MM.1S (cell line): Measurements from ENCODE around the gene GDF2.

ENCODE experiments used
- DNase-seq: peaks from one replicate; pipeline ENCODE4 v3.0.0-alpha.2; 2015
- H2AFZ ChIP-seq: fragments of 300-600 bp; sonication (generic); 2 replicates; pipeline ENCODE4 v1.6.0; 2016; ENCODE audit warnings: antibody characterized with exemption, low read length
- H3F3A ChIP-seq: fragments of 300-600 bp; sonication (generic); 2 replicates; pipeline ENCODE4 v1.6.1; 2016; ENCODE audit warnings: mild to moderate bottlenecking, antibody characterized with exemption, low read length, moderate library complexity, mixed read lengths; ENCODE audit not compliant: insufficient read depth
- H3K27ac ChIP-seq: fragments of 300-600 bp; sonication (generic); 2 replicates; pipeline ENCODE4 v1.5.1; 2016; ENCODE audit warnings: mild to moderate bottlenecking, low read length
- H3K27me3 ChIP-seq: fragments of 300-600 bp; sonication (generic); replicated peaks from 2 replicates; pipeline ENCODE4 v1.6.0; 2016; ENCODE audit warnings: low read length; ENCODE audit not compliant: insufficient read depth
- H3K36me3 ChIP-seq: fragments of 300-600 bp; sonication (generic); replicated peaks from 2 replicates; pipeline ENCODE4 v1.6.1; 2016; ENCODE audit warnings: mild to moderate bottlenecking, low read length, mixed read lengths; ENCODE audit not compliant: insufficient read depth
- H3K4me1 ChIP-seq: fragments of 300-600 bp; sonication (generic); 2 replicates; pipeline ENCODE4 v1.6.1; 2016; ENCODE audit warnings: low read length, mixed read lengths
- H3K4me2 ChIP-seq: fragments of 300-600 bp; sonication (generic); 2 replicates; pipeline ENCODE4 v1.6.0; 2016; ENCODE audit warnings: low read depth, low read length
- H3K4me3 ChIP-seq: fragments of 300-600 bp; sonication (generic); 2 replicates; pipeline ENCODE4 v1.5.1; 2016; ENCODE audit warnings: low read length, mixed read lengths
- H3K79me2 ChIP-seq: fragments of 300-600 bp; sonication (generic); 2 replicates; pipeline ENCODE4 v1.6.1; 2016; ENCODE audit warnings: mixed run types, low read length, mixed read lengths
- H3K9ac ChIP-seq: fragments of 300-600 bp; sonication (generic); 2 replicates; pipeline ENCODE4 v1.6.1; 2016; ENCODE audit warnings: low read length, mixed read lengths
- H3K9me2 ChIP-seq: fragments of 300-600 bp; sonication (generic); replicated peaks from 2 replicates; pipeline ENCODE4 v1.6.1; 2016; ENCODE audit warnings: mild to moderate bottlenecking, low read length, mixed read lengths; ENCODE audit not compliant: insufficient read depth
- H3K9me3 ChIP-seq: fragments of 300-600 bp; sonication (generic); replicated peaks from 2 replicates; pipeline ENCODE4 v1.6.1; 2016; ENCODE audit warnings: mild to moderate bottlenecking, low read length, mixed read lengths; ENCODE audit not compliant: insufficient read depth
- H4K20me1 ChIP-seq: fragments of 300-600 bp; sonication (generic); 2 replicates; pipeline ENCODE4 v1.6.1; 2016; ENCODE audit warnings: mild to moderate bottlenecking, low read length, moderate library complexity, mixed read lengths; ENCODE audit not compliant: insufficient read depth
- CTCF ChIP-seq: fragments of 300-600 bp; sonication (generic); IDR thresholded peaks from 2 replicates; pipeline ENCODE4 v1.5.1; 2016; ENCODE audit warnings: antibody characterized with exemption, low read length, mixed read lengths
- EZH2 ChIP-seq: fragments of 300-600 bp; sonication (generic); optimal IDR thresholded peaks from 2 replicates; pipeline ENCODE3; 2017; ENCODE audit warnings: low read depth, mild to moderate bottlenecking, antibody characterized with exemption, low read length, mixed read lengths
- EZH2phosphoT487 ChIP-seq: fragments of 300-600 bp; sonication (generic); IDR thresholded peaks from 2 replicates; pipeline ENCODE4 v1.6.1; 2018; ENCODE audit warnings: antibody characterized with exemption, low read length

GDF2 gene

GRCh38 chr10:47332946-47333345, 10.7 kb downstream of the GDF2 start:
- H3K9me2 ChIP-seq = no peaks in the 10 kb centered on the region
- no peak overlapping the region for H3K4me3 ChIP-seq
- no peak overlapping the region for H3K9ac ChIP-seq
- no peaks in the 10 kb centered on the region for H3K79me2 ChIP-seq
- H3K9me3 ChIP-seq = no peaks in the 10 kb centered on the region
- H3K36me3 ChIP-seq = no peaks in the 10 kb centered on the region
- no peaks in the 10 kb centered on the region for H3K27me3 ChIP-seq
- H3K4me1 ChIP-seq = no peaks in the 10 kb centered on the region
- no peak overlapping the region for H2AFZ ChIP-seq
- H3K27ac ChIP-seq = no peak overlapping the region
- no peak for TF ChIP-seq EZH2
- TF ChIP-seq CTCF = no peak
- TF ChIP-seq EZH2phosphoT487 = no peak
- no peak for DNase-seq
- no peak overlapping the region for H3K4me2 ChIP-seq
- no peaks in the 10 kb centered on the region for H3F3A ChIP-seq
- no peaks in the 10 kb centered on the region for H4K20me1 ChIP-seq

- no peak for TF ChIP-seq EZH2
- TF ChIP-seq EZH2phosphoT487 = no peak
- TF ChIP-seq CTCF = no peak
- Histone ChIP-seq H3K36me3 (no peaks in the 10 kb centered on the region), H3K79me2 (no peaks in the 10 kb centered on the region), H3K9me2 (no peaks in the 10 kb centered on the region), H2AFZ (no peak overlapping the region), H3K27me3 (no peaks in the 10 kb centered on the region; the same call in 1 of the 2 replicates), H3K27ac (no peak overlapping the region), H3K9me3 (no peaks in the 10 kb centered on the region), H3F3A (no peaks in the 10 kb centered on the region), H3K9ac (no peak overlapping the region), H3K4me3 (no peak overlapping the region), H4K20me1 (no peaks in the 10 kb centered on the region), H3K4me1 (no peaks in the 10 kb centered on the region), H3K4me2 (no peak overlapping the region)
- no peak for DNase-seq
These were observed 11.3 kb downstream of the GDF2 start for GRCh38 chr10:47333532-47333931.

- no peak for DNase-seq
- Histone ChIP-seq H3F3A (no peaks in the 10 kb centered on the region), H4K20me1 (no peaks in the 10 kb centered on the region), H3K27me3 (no peaks in the 10 kb centered on the region; the same call in 1 of the 2 replicates), H3K36me3 (no peaks in the 10 kb centered on the region), H3K9me3 (no peaks in the 10 kb centered on the region), H3K27ac (no peak overlapping the region), H2AFZ (no peak overlapping the region), H3K79me2 (no peaks in the 10 kb centered on the region), H3K4me3 (no peak overlapping the region), H3K9me2 (no peaks in the 10 kb centered on the region), H3K9ac (no peak overlapping the region), H3K4me1 (no peaks in the 10 kb centered on the region), H3K4me2 (no peak overlapping the region)
- no peak for TF ChIP-seq CTCF
- TF ChIP-seq EZH2phosphoT487 = no peak
- TF ChIP-seq EZH2 = no peak
These were observed 12.4 kb downstream of the GDF2 start for GRCh38 chr10:47334466-47335295.
